RWPE2 (cell line): ENCODE data around the gene ZBTB43.
"Not testable (repeated sequence)": the region's sequence is repeated elsewhere in the genome, so short reads cannot be mapped to it uniquely, and the experiment has no call there.

Experiments used
- ATAC-seq: fragments of 200-7000 bp; cut with Tn5 transposase; 3 replicates; pipeline ENCODE4 v1.9.1; 2021; ENCODE audit warnings: low read depth
- DNase-seq: peaks from one replicate; pipeline ENCODE4 v3.0.0-alpha.2; 2020; ENCODE audit warnings: low spot score
- H3K27ac ChIP-seq: fragments of 450-650 bp; 2 replicates; pipeline ENCODE4 v1.5.1; 2017; ENCODE audit warnings: mild to moderate bottlenecking; ENCODE audit not compliant: poor library complexity, severe bottlenecking
- H3K27me3 ChIP-seq: fragments of 250-450 bp; sonication (Bioruptor Pico); 2 replicates; pipeline ENCODE4 v1.5.1; 2021; ENCODE audit warnings: mild to moderate bottlenecking, moderate library complexity; ENCODE audit not compliant: insufficient read depth, poor library complexity, severe bottlenecking
- H3K36me3 ChIP-seq: fragments of 250-450 bp; sonication (Bioruptor Pico); 2 replicates; pipeline ENCODE4 v1.5.1; 2020; ENCODE audit warnings: low read depth, mild to moderate bottlenecking, moderate library complexity
- H3K4me1 ChIP-seq: fragments of 250-450 bp; sonication (Bioruptor Pico); 2 replicates; pipeline ENCODE4 v1.5.1; 2021; ENCODE audit warnings: mild to moderate bottlenecking, moderate library complexity; ENCODE audit not compliant: insufficient read depth, poor library complexity, severe bottlenecking
- H3K4me3 ChIP-seq: fragments of 250-450 bp; sonication (Bioruptor Pico); 2 replicates; pipeline ENCODE4 v1.5.1; 2021; ENCODE audit warnings: mild to moderate bottlenecking, moderate library complexity; ENCODE audit not compliant: severe bottlenecking
- H3K9me3 ChIP-seq: fragments of 250-450 bp; sonication (Bioruptor Pico); 2 replicates; pipeline ENCODE4 v1.5.1; 2021; ENCODE audit warnings: mild to moderate bottlenecking, moderate library complexity; ENCODE audit not compliant: severe bottlenecking
- CTCF ChIP-seq: fragments of 450-650 bp; IDR thresholded peaks from one replicate; pipeline ENCODE4 v1.5.1; 2017; ENCODE audit warnings: mild to moderate bottlenecking, moderate library complexity; ENCODE audit not compliant: poor library complexity, severe bottlenecking

ZBTB43 gene

GRCh38 chr9:126822278-126822677 lies 17.4 kb downstream of the ZBTB43 start:
- H3K4me3 ChIP-seq = no peak overlapping the region
- H3K9me3 ChIP-seq = peaks cover 15% of the 10 kb centered on the region
- TF ChIP-seq CTCF = no peak
- no peak for DNase-seq
- peaks cover 43% of the 10 kb centered on the region for H3K36me3 ChIP-seq
- no peaks in the 10 kb centered on the region for H3K4me1 ChIP-seq
- ATAC-seq = no peak
- no peak overlapping the region for H3K27ac ChIP-seq
- no peaks in the 10 kb centered on the region for H3K27me3 ChIP-seq

GRCh38 chr9:126822873-126823272 lies 18.0 kb downstream of the ZBTB43 start:
- no peak for TF ChIP-seq CTCF
- Histone ChIP-seq H3K4me3 (no peak overlapping the region), H3K36me3 (peaks cover 41% of the 10 kb centered on the region), H3K4me1 (no peaks in the 10 kb centered on the region), H3K27me3 (no peaks in the 10 kb centered on the region), H3K9me3 (peaks cover 11% of the 10 kb centered on the region), H3K27ac (no peak overlapping the region)
- ATAC-seq = no peak
- DNase-seq = no peak

GRCh38 chr9:126824052-126824451 lies 19.2 kb downstream of the ZBTB43 start:
- not testable (repeated sequence) for H3K4me3 ChIP-seq, H3K4me1 ChIP-seq, H3K27me3 ChIP-seq, H3K9me3 ChIP-seq, DNase-seq, H3K27ac ChIP-seq, ATAC-seq
- peaks cover 32% of the 10 kb centered on the region for H3K36me3 ChIP-seq

GRCh38 chr9:126827227-126827626 lies 22.4 kb downstream of the ZBTB43 start:
- no peak overlapping the region for H3K4me3 ChIP-seq
- ATAC-seq (no peak), DNase-seq (no peak)
- TF ChIP-seq CTCF = no peak
- H3K27ac ChIP-seq = no peak overlapping the region
- no peaks in the 10 kb centered on the region for H3K9me3 ChIP-seq
- H3K36me3 ChIP-seq = peaks cover 19% of the 10 kb centered on the region
- H3K27me3 ChIP-seq = no peaks in the 10 kb centered on the region
- H3K4me1 ChIP-seq = no peaks in the 10 kb centered on the region

GRCh38 chr9:126829035-126829434 lies 24.2 kb downstream of the ZBTB43 start:
- TF ChIP-seq CTCF = no peak
- no peak overlapping the region for H3K4me3 ChIP-seq
- H3K36me3 ChIP-seq = peaks cover 21% of the 10 kb centered on the region; the same call in 1 of the 2 replicates
- no peak for ATAC-seq
- H3K27ac ChIP-seq = no peak overlapping the region
- H3K9me3 ChIP-seq = no peaks in the 10 kb centered on the region
- no peaks in the 10 kb centered on the region for H3K4me1 ChIP-seq
- H3K27me3 ChIP-seq = no peaks in the 10 kb centered on the region
- DNase-seq = no peak
